Anterior cingulate cortex (tissue), 58 donors: ENCODE data around the gene OVAAL.

ENCODE experiments used
- DNase-seq, 58 donors: peaks; one replicate each; lab custom pipeline; 2025; lab: John Stamatoyannopoulos, UW

Gene OVAAL

DNA sequence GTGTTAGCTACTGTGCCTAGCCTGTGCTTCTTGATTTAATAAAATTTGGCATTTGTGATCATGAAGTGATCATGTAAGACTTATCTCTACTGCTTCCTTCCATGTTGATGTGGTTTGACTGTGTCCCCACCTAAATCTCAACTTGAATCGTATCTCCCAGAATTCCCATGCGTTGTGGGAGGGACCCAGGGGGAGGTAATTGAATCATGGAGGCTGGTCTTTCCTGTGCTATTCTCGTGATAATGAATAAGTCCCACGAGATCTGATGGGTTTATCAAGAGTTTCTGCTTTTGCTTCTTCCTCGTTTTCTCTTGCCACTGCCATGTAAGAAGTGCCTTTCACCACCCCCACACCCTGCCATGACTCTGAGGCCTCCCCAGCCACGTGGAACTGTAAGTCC is at the start of gene OVAAL:
Gene OVAAL (plus strand): TSS at position 301 of the 400 bp plus-strand sequence.
- no peak for DNase-seq

DNA sequence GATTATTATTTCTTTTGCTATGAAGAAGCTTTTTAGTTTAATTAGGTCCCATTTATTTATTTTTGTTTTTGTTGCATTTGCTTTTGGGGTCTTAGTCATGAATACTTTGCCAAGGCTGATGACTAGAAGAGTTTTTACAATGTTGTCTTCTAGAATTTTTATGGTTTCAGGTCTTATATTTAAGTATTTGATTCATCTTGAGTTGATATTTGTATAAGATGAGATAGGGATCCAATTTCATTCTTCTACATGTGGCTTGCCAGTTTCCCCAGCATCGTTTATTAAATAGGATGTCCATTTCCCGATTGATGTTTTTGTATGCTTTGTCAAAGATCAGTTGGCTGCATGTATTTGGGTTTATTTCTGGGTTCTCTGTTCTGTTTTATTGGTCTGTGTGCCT is 47.9 kb upstream of the OVAAL start:
- no peak for DNase-seq

DNA sequence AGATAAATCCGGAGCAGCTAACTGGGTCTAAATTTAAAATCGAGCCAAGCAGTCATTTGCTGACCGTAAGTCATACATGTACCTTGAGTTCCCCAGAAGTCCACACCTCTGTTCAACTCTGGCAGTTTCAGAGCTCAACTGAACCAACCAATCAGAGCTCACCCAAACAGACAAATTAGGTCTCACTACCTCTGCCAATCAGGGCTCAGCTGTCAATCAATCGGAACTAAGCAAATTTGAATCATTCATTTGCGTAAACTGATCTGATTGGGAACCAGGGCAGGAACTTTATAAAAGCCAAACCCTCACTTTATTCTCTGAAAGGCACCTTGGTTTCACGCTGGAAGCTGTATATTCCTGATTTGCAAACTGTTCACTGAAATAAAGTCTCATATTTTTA is 45.2 kb upstream of the OVAAL start:
- DNase-seq, result no peak

DNA sequence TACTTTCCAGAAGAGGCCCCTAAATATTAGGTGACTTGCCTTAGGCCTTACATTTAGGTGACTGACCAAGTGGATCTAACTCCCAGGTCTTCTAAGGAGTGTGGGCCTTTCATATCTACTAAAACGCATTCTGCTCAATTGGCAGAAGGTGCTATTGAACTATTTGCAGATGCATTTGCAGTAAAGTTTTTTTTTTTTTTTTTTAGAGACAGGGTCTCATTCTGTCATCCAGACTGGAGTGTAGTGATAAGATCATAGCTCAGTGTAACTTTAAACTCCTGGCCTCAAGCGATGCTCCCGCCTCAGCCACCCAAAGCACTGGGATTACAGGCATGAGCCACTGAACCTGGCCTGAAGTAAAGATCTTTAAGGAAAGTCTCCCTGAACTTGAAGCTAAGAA is 43.4 kb upstream of the OVAAL start:
- no peak for DNase-seq

DNA sequence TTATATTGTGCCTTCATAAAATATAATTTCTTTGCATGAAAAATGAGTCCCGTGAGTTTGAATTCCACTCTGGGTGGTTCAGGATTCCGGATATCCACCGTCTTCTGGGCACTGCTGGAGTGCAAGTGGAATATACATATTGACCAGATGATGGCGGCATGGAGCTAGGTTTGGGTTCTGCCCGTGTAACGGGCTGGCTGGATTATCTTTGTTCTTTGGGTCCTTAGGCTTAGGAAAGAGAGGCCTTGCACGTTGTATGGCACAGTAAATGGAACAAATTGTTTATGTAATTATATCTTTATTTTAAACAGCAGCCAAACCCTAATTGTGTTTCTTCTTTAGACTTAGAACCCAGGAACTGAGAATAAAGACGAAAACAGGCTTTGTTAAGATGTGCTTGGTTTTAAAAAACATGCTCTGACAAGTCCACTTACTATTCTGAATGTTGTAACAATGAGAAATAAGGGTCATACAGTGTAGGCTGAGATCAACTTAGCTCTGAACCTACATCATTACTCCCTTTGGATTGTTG is 42.8 kb upstream of the OVAAL start:
- peak in 52 of 58 donors; percentile 3 to 80 (median 39) for DNase-seq

DNA sequence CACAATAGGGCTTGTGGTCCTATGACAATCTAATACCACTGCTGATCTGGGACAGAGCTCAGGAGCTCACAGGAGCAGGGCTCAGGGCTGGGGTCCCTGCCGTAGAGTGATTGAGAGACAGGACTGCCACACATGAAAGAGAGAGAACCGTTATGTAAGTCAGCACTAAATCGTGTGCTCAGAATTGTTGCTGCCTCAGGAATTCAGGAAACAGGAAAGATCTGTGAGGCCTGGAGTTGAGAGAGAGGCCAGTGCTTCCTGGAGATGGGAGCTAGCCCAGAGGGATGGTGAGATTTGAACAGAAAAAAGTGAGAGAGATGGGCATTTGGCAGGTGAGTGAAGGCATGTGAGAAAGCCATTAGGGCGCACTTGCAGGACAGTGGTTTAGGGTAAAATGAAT is 38.9 kb upstream of the OVAAL start:
- no peak for DNase-seq

DNA sequence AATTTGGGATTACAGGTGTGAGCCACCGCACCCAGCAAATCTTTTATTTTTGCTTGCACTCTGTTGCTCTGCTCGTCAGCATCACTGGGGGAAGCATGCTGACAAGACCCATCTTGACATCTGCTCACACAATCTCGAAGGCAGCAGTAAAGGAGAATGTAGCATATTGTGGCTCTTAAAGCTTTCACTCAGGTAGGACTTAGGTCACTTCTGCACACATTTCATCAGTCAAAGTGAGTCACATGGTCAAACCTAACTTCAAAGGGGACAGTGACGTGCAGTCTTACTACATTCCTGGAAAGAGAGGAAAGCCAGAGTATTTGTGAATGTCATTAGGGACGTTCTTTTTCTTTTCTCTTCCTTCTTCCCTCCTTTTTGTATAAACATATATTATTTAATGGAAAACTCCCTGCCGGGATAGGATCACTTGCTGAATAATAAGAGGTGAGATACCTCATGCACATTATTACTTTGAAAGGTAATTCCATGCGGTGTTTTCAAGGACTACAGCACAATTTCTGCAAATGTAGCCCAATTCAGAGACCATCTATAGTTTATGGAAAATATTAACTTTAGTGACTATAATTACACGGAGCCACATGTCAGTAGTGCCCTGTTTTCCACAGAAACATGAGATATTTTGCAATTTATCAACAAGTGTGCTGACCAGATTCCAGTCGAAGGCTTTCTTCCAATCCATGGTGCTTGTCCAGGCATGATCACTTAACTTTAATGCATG is 37.1 kb upstream of the OVAAL start:
- DNase-seq, result no peak

DNA sequence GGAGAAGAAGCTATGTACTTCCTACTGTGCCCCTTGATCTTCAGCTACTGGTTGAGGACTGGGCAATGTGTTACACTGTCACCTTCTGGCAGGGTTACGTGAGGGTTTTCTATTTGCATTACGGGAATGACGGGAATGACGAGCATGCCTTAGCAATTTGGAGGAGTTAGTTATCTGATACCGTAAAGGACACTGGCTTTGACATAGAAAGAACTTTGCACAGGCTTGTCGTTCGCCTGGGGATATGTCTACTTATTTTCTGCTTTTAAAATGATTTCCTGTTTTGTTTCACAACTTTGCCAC is 36.6 kb upstream of the OVAAL start:
- no peak for DNase-seq

DNA sequence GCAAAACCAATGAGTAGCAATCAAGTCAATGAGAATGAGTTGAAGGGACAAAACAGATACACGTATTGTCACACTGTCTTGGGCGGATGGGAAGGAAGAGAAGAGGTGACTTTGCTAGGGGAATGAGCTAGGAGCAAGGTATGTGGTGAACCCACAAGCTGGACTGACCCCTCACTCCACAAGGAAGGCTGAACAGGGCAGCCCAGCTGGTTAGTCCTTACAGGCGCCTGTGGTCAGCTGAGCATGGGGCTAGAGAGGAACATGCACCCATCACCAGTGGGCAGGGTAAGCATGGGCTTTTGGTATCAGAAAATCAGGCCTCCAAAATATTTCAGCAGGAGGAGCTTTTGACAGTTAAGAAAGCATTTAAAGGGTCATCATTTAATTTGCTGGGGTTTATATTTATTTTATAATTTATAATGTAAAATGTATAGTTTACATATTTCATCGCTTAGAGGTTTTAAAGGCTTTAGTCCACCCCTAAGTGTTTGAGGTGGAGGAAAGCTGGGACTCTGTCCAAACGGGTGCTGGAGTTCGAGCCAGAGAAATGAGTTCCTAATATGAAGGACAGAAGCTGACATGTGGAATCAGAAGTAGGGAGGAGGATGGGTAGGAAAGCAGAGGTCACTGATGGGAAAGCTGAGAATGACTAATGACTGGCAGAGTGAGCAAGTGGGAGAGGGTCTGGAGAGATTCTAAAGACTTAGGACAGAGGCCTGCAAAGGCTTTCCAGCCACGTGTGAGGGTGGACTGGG is 34.4 kb upstream of the OVAAL start:
- no peak for DNase-seq

DNA sequence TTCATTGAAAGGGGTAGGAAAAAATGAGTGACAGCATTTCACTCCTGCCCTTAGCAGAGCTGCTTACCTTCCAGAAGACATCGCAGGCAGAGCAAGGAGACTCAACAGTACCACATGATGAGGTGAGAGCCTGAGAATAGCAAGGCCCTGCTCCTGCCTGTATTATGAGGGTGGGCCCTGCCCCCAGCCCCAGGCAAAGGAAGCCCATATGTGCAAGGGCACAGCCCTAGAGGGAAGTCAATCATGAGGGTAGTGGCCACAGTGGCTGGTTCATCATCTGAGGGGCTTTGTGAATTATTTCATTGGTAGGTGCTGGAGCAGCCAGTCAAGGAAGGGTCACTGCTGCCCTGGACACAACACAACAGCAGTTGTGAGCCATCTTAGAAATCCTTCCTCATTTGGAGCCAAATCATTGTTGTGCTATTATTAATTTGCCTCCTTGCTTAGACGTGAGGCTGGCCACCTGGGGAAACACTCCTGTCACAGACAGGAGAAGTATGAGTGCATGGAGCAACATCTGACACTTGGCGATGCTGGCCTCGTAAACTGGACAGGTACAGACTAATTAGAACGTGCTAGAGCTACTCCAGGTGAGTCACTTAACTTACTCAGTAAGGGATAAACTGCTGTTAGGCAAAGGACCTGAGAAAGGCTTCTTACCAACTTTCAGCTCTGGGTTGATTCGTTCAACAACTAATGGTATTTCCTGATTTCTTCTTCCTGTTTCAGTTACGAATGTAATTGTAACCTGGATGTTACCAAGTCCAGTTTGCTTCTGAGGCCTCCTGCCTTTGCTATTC is 33.6 kb upstream of the OVAAL start:
- no peak for DNase-seq

DNA sequence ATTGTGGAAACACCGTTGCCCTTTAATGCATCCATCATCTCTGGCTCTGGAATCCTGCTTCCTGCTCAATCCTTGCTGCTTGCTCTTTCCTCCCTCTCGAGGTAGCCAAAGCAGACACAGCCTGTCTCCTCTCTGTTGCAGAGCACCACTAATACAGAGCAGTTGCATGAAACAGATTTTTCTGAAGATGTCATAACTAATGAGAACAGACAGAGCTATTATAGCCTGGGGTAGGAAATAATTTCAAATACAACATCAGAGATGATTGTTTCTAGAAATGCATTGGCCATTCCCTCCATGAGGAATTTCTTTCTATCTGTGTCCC is 33.1 kb upstream of the OVAAL start:
- no peak for DNase-seq

DNA sequence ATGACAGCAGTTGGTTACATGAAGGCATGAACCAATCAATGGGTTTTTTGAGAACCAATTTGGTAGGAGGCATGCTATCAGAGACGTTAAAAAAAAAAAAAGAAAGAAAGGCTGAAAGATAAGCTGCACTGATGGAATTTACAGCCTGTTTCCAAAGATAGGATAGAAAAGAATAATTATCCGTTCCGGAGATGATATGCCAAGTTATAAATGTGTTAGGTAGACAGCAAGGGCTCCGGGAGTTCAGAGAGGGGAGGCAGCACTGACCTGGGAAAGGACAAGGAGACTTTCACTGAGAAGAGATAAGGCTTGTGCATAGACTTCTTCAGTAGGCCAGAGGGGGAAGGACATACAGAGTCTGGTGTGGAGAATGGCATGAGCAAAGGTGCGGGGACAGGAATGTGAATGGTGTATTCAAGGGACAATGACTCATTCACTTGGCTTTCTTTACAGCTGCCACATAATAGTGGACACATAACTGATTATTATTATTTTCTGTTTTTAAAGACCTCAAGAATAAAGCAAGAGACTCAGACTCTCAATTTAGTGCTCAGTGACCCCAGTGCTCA is 31.6 kb upstream of the OVAAL start:
- DNase-seq, result no peak

DNA sequence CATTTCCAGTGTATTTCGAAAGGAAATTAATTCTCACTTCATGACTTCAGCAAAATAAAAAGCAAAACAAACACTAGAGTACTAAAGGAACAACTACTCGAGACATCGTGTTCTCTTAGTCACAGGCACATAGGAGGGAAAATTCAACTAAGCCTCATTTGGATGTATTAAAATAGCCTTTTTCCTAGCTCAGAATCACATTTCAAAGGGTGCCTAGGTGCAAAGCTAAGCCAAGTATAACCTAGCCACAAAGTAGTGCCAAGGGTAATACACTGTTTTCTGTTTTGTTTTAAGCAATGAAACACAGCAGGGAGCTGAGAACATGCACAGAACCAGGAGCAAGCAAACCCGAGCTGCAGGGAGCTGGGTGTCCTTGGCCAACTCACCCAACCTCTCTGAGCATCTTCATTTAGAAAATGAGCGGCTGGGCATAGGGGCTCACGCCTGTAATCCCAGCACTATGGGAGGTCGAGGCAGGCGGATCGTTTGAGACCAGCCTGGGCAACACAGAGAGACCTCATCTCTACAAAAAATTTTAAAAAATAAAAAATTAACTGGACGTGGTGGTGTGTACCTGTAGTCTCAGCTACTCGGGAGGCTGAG is 29.8 kb upstream of the OVAAL start:
- DNase-seq, result no peak

DNA sequence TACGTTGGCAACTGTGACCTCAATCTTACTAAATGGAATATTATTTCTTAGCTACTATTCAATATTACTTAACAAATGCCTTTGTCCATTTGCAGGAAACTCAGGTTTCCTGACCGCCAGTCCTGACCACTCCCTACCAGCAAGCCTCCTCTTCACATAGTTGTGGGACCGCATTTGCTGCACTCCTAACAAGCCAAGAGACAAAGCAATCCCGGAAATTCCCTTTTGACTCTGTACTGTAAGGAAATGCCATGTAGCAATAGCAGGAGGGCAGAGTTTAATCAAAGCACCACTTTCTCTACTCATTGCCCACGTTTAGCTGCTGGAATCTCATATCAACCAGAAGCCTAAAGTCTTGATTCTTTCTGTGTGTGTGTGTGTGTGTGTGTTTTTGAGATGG is 28.3 kb upstream of the OVAAL start:
- DNase-seq, result no peak

DNA sequence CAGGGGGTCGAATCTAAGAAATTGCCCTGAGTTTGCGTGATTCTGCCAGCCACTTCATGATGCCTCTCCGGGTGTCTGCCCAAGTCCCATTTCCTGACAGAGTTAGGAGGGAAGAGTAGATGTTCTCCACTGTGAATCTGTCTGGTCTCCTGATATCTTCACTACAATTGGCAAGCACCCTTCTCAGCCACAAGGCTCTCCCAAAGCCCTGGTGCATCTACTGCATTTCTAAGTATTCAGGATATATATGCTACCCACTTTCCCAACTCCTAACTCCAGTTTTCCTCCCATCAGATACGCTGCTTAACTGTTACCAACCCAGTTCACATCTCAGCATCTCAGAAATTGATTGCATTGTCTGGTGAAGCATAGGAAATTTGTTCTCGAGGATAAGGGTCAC is 25.9 kb upstream of the OVAAL start:
- no peak for DNase-seq

DNA sequence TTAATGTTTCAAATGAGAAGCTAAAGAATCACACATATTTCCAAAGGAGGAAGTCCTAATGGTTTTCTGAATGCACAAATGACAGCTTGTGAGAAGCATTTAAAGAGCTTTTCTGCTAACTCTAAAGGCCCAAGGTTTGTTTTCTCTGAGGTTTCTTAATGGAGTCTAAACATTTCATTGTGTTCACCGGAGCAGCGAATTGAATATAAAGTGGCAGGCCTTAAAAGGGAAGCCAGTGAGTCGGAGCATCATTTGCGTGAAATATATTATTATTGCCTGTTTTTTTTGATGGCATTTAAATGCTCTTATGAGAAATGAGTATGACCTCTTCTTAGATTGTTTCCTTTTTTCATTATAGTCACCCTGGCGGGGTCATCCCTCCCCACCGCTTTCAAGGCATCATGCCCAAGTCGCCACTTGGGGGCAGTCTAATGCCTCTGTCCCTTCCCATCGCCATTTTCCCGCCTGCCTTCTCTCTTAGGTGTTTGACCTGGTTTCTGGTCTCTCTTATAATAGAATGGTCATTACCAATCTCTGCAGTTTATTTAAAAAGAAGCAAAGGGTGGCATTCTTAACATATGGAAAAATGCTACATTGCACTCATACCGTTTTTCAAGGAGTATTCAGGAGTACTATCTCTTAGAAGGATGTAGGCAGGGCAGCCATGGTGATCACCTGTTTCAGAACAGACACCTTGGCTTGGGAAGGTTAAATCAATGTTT is 25.3 kb upstream of the OVAAL start:
- DNase-seq, result peak in 44 of 58 donors; percentile 1 to 73 (median 33)

DNA sequence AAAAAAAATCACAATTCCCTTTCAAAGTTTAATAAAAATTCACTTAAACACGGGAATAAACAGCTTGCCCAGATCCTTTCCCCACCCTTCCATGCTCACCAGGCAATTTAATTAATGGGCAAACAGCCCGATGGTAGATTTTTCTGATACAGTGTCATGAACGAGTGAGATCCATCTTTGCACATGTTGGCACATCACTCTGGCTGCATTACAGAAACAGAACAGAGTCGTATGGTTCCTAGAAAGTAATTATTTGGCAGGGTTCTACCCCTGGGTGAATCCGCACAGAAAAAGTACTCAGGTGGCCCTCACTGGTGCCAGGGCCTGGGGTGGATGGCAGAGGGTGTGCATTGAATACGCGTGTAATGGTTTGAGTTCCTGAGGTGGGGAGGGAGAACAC is 24.6 kb upstream of the OVAAL start:
- DNase-seq, result no peak

DNA sequence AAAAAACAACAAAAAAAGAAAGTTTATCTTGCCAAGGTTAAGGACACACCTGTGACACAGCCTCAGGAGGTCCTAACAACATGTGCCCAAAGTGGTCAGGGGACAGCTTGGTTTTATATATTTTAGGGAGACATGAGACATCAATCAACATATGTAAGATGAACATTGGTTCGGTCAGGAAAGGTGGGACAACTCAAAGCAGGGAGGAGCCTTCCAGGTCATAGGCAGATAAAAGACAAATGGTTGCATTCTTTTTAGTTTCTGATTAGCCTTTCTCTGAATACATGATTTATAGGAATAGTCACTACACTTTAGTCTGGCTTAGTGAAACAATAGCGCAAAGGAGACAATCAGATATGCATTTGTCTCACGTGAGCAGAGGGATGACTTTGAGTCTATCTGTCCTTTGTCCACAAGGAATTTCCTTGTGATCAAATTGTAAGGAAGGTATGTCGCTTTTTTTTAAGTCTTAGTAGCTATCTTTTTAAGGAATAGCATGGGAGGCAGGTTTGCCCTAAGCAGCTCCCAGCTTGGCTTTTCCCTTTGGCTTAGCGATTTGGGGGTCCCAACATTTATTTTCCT is 23.3 kb upstream of the OVAAL start:
- no peak for DNase-seq

DNA sequence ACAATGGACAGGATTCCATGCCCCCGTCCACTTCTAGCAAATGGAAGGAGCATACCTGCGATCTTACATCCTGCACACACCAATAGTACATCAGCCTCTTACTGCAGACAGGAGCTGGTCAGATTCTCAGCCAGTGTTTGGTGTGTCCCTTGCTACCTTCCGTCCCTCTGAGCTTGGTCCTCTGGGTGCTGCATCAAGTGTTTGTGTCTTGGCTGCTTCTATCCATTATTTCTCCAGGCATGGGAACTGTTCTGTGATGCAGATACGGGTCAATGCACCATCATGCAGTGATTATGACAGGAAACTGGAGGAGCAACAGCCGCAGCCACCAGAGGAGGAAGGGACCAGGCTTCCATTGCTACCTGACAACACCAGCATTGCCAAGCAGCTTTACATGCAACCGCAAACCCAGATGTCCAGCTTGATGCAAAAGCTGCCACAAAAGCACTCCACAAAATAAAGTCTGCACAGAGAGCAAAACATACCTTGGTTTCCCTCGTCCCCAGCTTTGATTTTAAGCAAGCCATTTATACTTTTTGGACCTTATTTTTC is 21.9 kb upstream of the OVAAL start:
- DNase-seq, result no peak
